ENCODE results near the gene MICAL2.

Gene MICAL2

GRCh38 chr11:12154871-12155668, 44.7 kb downstream of the MICAL2 start:
- H3K23ac ChIP-seq (ENCODE audit: low read length), result no peak overlapping the region
- H4K91ac ChIP-seq (ENCODE audit: low read depth, low read length), result no peak overlapping the region
- no peaks in the 10 kb centered on the region for H3K9me3 ChIP-seq (ENCODE audit: insufficient read depth, low read depth, low read length)
- H3K4me1 ChIP-seq (ENCODE audit: control insufficient read depth in 1 of 2, insufficient read depth in 2 of 2, low read length in 2 of 2), result peaks cover 4 to 21% of the 10 kb centered on the region in 2 experiments
- no peak overlapping the region for H2AK5ac ChIP-seq (ENCODE audit: low read length)
- H3K4me2 ChIP-seq (ENCODE audit: low read length), result no peak overlapping the region
- no peak overlapping the region for H2BK5ac ChIP-seq (ENCODE audit: low read depth, low read length, poor library complexity)
- H2BK12ac ChIP-seq (ENCODE audit: low read length), result no peak overlapping the region
- H4K12ac ChIP-seq (ENCODE audit: low read depth, low read length), result no peak overlapping the region
- no peak for DNase-seq
- H3K79me1 ChIP-seq (ENCODE audit: low read length), result peaks cover 4% of the 10 kb centered on the region
- no peaks in the 10 kb centered on the region for H3K79me2 ChIP-seq (ENCODE audit: control insufficient read depth, insufficient read depth, low read length, poor library complexity)
- no peak overlapping the region for H3K14ac ChIP-seq (ENCODE audit: low read length)
- H3K9ac ChIP-seq (ENCODE audit: low read length), result no peak overlapping the region
- no CpG with 5 or more reads among the region's 6 CpGs for WGBS (ENCODE audit: extremely low coverage, insufficient coverage, insufficient read length)
- no peak overlapping the region for H4K8ac ChIP-seq (ENCODE audit: low read depth, low read length)
- no peak overlapping the region for H3K4me3 ChIP-seq (ENCODE audit: low read depth, low read length)
- H3K27ac ChIP-seq (ENCODE audit: low read depth, low read length), result no peak overlapping the region
- H3K36me3 ChIP-seq (ENCODE audit: control insufficient read depth in 1 of 2, insufficient read depth in 2 of 2, low read length in 2 of 2), result peaks cover 0 to 3% of the 10 kb centered on the region in 2 experiments
- H3K18ac ChIP-seq (ENCODE audit: low read length), result no peak overlapping the region
- H3K27me3 ChIP-seq (ENCODE audit: insufficient read depth, low read length), result no peaks in the 10 kb centered on the region
- H3K4ac ChIP-seq (ENCODE audit: low read depth, low read length), result no peak overlapping the region
- H2BK120ac ChIP-seq (ENCODE audit: insufficient read depth, low read length, poor library complexity), result no peak overlapping the region
- H2AFZ ChIP-seq (ENCODE audit: insufficient read depth, low read length, poor library complexity), result no peak overlapping the region

- no peak overlapping the region for H3K4me2 ChIP-seq (ENCODE audit: low read length)
- WGBS (ENCODE audit: extremely low coverage, insufficient coverage, insufficient read length), result no CpG with 5 or more reads among the region's 8 CpGs
- H3K9me3 ChIP-seq (ENCODE audit: insufficient read depth, low read depth, low read length), result no peaks in the 10 kb centered on the region
- H2BK120ac ChIP-seq (ENCODE audit: insufficient read depth, low read length, poor library complexity), result no peak overlapping the region
- H3K14ac ChIP-seq (ENCODE audit: low read length), result no peak overlapping the region
- no peak overlapping the region for H3K23ac ChIP-seq (ENCODE audit: low read length)
- H3K18ac ChIP-seq (ENCODE audit: low read length), result no peak overlapping the region
- peaks cover 0 to 3% of the 10 kb centered on the region in 2 experiments for H3K36me3 ChIP-seq (ENCODE audit: control insufficient read depth in 1 of 2, insufficient read depth in 2 of 2, low read length in 2 of 2)
- H4K91ac ChIP-seq (ENCODE audit: low read depth, low read length), result no peak overlapping the region
- no peak for DNase-seq
- H3K27me3 ChIP-seq (ENCODE audit: insufficient read depth, low read length), result no peaks in the 10 kb centered on the region
- H2BK5ac ChIP-seq (ENCODE audit: low read depth, low read length, poor library complexity), result no peak overlapping the region
- peaks cover 2% of the 10 kb centered on the region for H3K79me2 ChIP-seq (ENCODE audit: control insufficient read depth, insufficient read depth, low read length, poor library complexity)
- no peak overlapping the region for H3K27ac ChIP-seq (ENCODE audit: low read depth, low read length)
- no peak overlapping the region for H2AK5ac ChIP-seq (ENCODE audit: low read length)
- no peak overlapping the region for H3K4ac ChIP-seq (ENCODE audit: low read depth, low read length)
- H2AFZ ChIP-seq (ENCODE audit: insufficient read depth, low read length, poor library complexity), result no peak overlapping the region
- H3K79me1 ChIP-seq (ENCODE audit: low read length), result peaks cover 7% of the 10 kb centered on the region
- H4K8ac ChIP-seq (ENCODE audit: low read depth, low read length), result no peak overlapping the region
- H4K12ac ChIP-seq (ENCODE audit: low read depth, low read length), result no peak overlapping the region
- no peak overlapping the region for H3K4me3 ChIP-seq (ENCODE audit: low read depth, low read length)
- H2BK12ac ChIP-seq (ENCODE audit: low read length), result no peak overlapping the region
- peaks cover 7 to 22% of the 10 kb centered on the region in 2 experiments for H3K4me1 ChIP-seq (ENCODE audit: control insufficient read depth in 1 of 2, insufficient read depth in 2 of 2, low read length in 2 of 2)
- no peak overlapping the region for H3K9ac ChIP-seq (ENCODE audit: low read length)
Observed at GRCh38 chr11:12155696-12156095, 45.3 kb downstream of the MICAL2 start.

GRCh38 chr11:12156301-12157140, 46.1 kb downstream of the MICAL2 start:
- no peaks in the 10 kb centered on the region for H3K9me3 ChIP-seq (ENCODE audit: insufficient read depth, low read depth, low read length)
- WGBS (ENCODE audit: extremely low coverage, insufficient coverage, insufficient read length), result no CpG with 5 or more reads among the region's 7 CpGs
- H4K91ac ChIP-seq (ENCODE audit: low read depth, low read length), result no peak overlapping the region

GRCh38 chr11:12157241-12157661, 46.9 kb downstream of the MICAL2 start:
- DNase-seq, result no peak
- Histone ChIP-seq H2BK5ac (ENCODE audit: low read depth, low read length, poor library complexity) (no peak overlapping the region), H3K79me2 (ENCODE audit: control insufficient read depth, insufficient read depth, low read length, poor library complexity) (peaks cover 2% of the 10 kb centered on the region), H3K4me3 (ENCODE audit: low read depth, low read length) (no peak overlapping the region), H3K18ac (ENCODE audit: low read length) (no peak overlapping the region), H3K14ac (ENCODE audit: low read length) (no peak overlapping the region), H2BK12ac (ENCODE audit: low read length) (no peak overlapping the region), H3K4ac (ENCODE audit: low read depth, low read length) (no peak overlapping the region), H3K23ac (ENCODE audit: low read length) (no peak overlapping the region), H3K4me2 (ENCODE audit: low read length) (no peak overlapping the region), H3K4me1 (ENCODE audit: control insufficient read depth in 1 of 2, insufficient read depth in 2 of 2, low read length in 2 of 2) (peaks cover 7 to 26% of the 10 kb centered on the region in 2 experiments), H4K91ac (ENCODE audit: low read depth, low read length) (no peak overlapping the region), H3K27me3 (ENCODE audit: insufficient read depth, low read length) (no peaks in the 10 kb centered on the region), H2BK120ac (ENCODE audit: insufficient read depth, low read length, poor library complexity) (no peak overlapping the region), H2AFZ (ENCODE audit: insufficient read depth, low read length, poor library complexity) (no peak overlapping the region), H2AK5ac (ENCODE audit: low read length) (no peak overlapping the region), H4K8ac (ENCODE audit: low read depth, low read length) (no peak overlapping the region), H3K36me3 (ENCODE audit: control insufficient read depth in 1 of 2, insufficient read depth in 2 of 2, low read length in 2 of 2) (peaks cover 3 to 7% of the 10 kb centered on the region in 2 experiments), H4K12ac (ENCODE audit: low read depth, low read length) (no peak overlapping the region), H3K9ac (ENCODE audit: low read length) (no peak overlapping the region), H3K9me3 (ENCODE audit: insufficient read depth, low read depth, low read length) (no peaks in the 10 kb centered on the region), H3K27ac (ENCODE audit: low read depth, low read length) (no peak overlapping the region), H3K79me1 (ENCODE audit: low read length) (peaks cover 8% of the 10 kb centered on the region)
- WGBS (ENCODE audit: extremely low coverage, insufficient coverage, insufficient read length), result no CpG with 5 or more reads among the region's 1 CpG

More at GRCh38 chr11:12156301-12157140, 46.1 kb downstream of the MICAL2 start:
- Histone ChIP-seq H3K14ac (ENCODE audit: low read length) (no peak overlapping the region), H3K27me3 (ENCODE audit: insufficient read depth, low read length) (no peaks in the 10 kb centered on the region), H3K4ac (ENCODE audit: low read depth, low read length) (no peak overlapping the region), H2BK5ac (ENCODE audit: low read depth, low read length, poor library complexity) (no peak overlapping the region), H3K9ac (ENCODE audit: low read length) (no peak overlapping the region), H2AFZ (ENCODE audit: insufficient read depth, low read length, poor library complexity) (no peak overlapping the region), H2BK120ac (ENCODE audit: insufficient read depth, low read length, poor library complexity) (no peak overlapping the region), H2BK12ac (ENCODE audit: low read length) (peak overlapping the region; percentile 11), H4K12ac (ENCODE audit: low read depth, low read length) (no peak overlapping the region), H2AK5ac (ENCODE audit: low read length) (no peak overlapping the region), H3K4me1 (ENCODE audit: control insufficient read depth in 1 of 2, insufficient read depth in 2 of 2, low read length in 2 of 2) (peaks cover 7 to 23% of the 10 kb centered on the region in 2 experiments), H3K27ac (ENCODE audit: low read depth, low read length) (no peak overlapping the region), H3K36me3 (ENCODE audit: control insufficient read depth in 1 of 2, insufficient read depth in 2 of 2, low read length in 2 of 2) (peaks cover 0 to 3% of the 10 kb centered on the region in 2 experiments), H3K79me1 (ENCODE audit: low read length) (peaks cover 7% of the 10 kb centered on the region), H3K23ac (ENCODE audit: low read length) (no peak overlapping the region), H3K4me2 (ENCODE audit: low read length) (no peak overlapping the region), H3K18ac (ENCODE audit: low read length) (no peak overlapping the region), H3K4me3 (ENCODE audit: low read depth, low read length) (no peak overlapping the region), H3K79me2 (ENCODE audit: control insufficient read depth, insufficient read depth, low read length, poor library complexity) (peaks cover 2% of the 10 kb centered on the region), H4K8ac (ENCODE audit: low read depth, low read length) (no peak overlapping the region)
- DNase-seq, result no peak

Measured in trophoblast cell (in vitro differentiated cells and primary cell).